Omental fat pad (tissue), 4 donors: ENCODE data around the gene FOXC2. TPM values are rescaled to one million over a fixed set of nuclear protein-coding genes. Genes with fewer than 3 reads are reported as not detected.
A peak's percentile ranks its signal among the peaks of the same experiment; 100 is the strongest.

Source experiments
- ATAC-seq: fragments of 150-250 bp; one replicate; pipeline ENCODE4 v1.9.1; 2016; ENCODE audit warnings: mild to moderate bottlenecking, moderate library complexity; ENCODE audit not compliant: low FRiP score
- DNase-seq: peaks from one replicate; pipeline ENCODE4 v3.0.0-alpha.2; 2019; ENCODE audit warnings: low spot score
- total RNA-seq, 4 donors: library from RNA; depleted of rRNA; stranded (reverse); fragments of >200 nt; gene quantifications; one replicate each; pipeline ENCODE4 v1.1.0, GENCODE V29; 2016
- TF ChIP-seq, protein P1 (sequence below), 3 donors: fragments of 450-650 bp; IDR thresholded peaks; one replicate each; pipeline ENCODE4 v1.5.1; 2016 to 2017; ENCODE audit warnings: antibody characterized with exemption in 3 of 3, mild to moderate bottlenecking in 3 of 3, moderate library complexity in 2 of 3

Gene FOXC2
- total RNA-seq: under 1 TPM; 0.25 to 0.72 (median 0.38) TPM

- TF ChIP-seq, protein P1, sequence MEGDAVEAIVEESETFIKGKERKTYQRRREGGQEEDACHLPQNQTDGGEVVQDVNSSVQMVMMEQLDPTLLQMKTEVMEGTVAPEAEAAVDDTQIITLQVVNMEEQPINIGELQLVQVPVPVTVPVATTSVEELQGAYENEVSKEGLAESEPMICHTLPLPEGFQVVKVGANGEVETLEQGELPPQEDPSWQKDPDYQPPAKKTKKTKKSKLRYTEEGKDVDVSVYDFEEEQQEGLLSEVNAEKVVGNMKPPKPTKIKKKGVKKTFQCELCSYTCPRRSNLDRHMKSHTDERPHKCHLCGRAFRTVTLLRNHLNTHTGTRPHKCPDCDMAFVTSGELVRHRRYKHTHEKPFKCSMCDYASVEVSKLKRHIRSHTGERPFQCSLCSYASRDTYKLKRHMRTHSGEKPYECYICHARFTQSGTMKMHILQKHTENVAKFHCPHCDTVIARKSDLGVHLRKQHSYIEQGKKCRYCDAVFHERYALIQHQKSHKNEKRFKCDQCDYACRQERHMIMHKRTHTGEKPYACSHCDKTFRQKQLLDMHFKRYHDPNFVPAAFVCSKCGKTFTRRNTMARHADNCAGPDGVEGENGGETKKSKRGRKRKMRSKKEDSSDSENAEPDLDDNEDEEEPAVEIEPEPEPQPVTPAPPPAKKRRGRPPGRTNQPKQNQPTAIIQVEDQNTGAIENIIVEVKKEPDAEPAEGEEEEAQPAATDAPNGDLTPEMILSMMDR (IDR thresholded peaks at IDR 0.05): no peak
- DNase-seq (no peak), ATAC-seq (no peak)
Observed at GRCh38 chr16:86566601-86566965, at the start of gene FOXC2. FOXC2 (plus strand) TSS chr16:86566829; CDS start chr16:86567336, 507 bp downstream.

GRCh38 chr16:86517033-86517432 lies 49.6 kb upstream of the FOXC2 start:
- ATAC-seq (no peak), DNase-seq (no peak)
- TF ChIP-seq, protein P1 (IDR thresholded peaks at IDR 0.05): no peak

DNA sequence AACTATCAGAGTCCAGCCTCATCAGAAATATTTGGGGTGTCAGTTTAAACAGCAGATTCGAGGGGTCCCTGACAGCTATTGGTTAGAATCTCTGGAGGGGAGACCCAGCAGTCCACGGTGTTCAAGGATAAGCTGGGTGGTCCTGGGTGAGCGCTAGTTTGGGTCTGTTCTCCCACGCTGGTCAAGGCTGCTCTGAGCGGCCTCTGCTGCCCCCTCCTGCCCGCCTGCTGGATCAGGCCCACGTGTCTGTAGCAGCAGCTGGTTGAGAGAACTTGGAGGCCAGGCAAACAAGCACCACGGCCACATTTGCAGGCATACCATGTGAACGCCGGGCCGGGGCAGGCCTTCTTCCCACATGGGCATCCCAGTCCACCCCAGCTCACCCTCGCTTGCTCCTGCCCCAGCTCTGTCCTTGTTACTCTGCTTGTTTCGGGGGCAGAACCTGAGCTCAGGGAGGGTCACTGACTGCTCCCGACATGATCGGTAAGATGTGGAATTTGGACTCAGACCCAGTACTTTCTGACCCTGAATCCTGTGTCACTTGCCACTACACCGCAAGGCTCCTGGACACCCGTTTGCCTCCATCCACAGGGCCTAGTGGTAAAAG lies 48.9 kb upstream of the FOXC2 start:
- TF ChIP-seq, protein P1 (IDR thresholded peaks at IDR 0.05): peak in 1 of 3 donors; percentile 47
- ATAC-seq (peak; percentile 53), DNase-seq (no peak)

- DNase-seq: no peak
- no peak for ATAC-seq
- TF ChIP-seq, protein P1 (IDR thresholded peaks at IDR 0.05): no peak
Observed at GRCh38 chr16:86519007-86519648, 47.5 kb upstream of the FOXC2 start.

DNA sequence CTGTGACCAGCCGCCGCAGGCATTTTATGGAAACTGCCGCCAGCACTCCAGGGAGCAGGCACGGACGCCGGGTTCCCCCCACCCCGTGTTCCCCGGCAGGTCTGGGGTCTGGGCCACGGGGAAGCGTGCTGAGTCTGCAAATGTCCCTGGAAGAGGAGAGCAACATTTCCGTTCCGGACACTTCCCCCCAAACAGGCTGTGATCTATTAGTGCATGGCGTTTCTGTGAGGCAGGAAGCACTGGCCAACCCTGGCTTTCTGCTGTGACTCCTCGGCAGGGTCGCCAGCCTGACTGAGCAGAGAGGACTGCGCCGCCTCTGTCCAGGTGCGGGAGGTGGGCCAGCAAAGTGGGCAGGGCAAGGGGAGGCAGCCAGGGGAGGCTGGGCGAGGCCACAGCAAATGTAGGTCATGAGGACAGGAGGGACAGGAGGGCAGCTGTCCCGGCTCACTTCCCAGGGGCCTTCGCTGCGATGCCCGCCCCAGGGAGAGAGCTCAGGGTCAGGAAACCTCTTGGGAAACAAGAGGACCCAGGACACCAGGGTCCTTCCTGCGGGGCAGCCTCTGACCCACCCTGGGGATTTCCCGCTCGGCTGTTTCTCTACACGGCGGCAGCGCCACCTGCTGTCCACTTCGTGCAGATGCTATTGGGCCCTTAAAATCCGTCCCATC lies 46.8 kb upstream of the FOXC2 start:
- peak; percentile 57 for ATAC-seq
- DNase-seq: peak; percentile 41
- TF ChIP-seq, protein P1 (IDR thresholded peaks at IDR 0.05): peak in 2 of 3 donors; percentile 67 to 85

- no peak for ATAC-seq
Observed at GRCh38 chr16:86520317-86521210, 46.1 kb upstream of the FOXC2 start.

More at GRCh38 chr16:86520317-86521210, 46.1 kb upstream of the FOXC2 start:
- TF ChIP-seq, protein P1 (IDR thresholded peaks at IDR 0.05): no peak
- no peak for DNase-seq
